DOHH2 (cell line): ENCODE results near the gene RNF26.

Experiments used
- H3F3A ChIP-seq: fragments of 200-600 bp; sonication (generic), shearing (Covaris generic); 2 replicates; pipeline ENCODE4 v1.6.0; 2016; ENCODE audit warnings: antibody characterized with exemption, mild to moderate bottlenecking; ENCODE audit not compliant: control insufficient read depth, insufficient read depth
- H3K27ac ChIP-seq: fragments of 200-600 bp; sonication (generic); 2 replicates; pipeline ENCODE4 v1.5.1; 2014; ENCODE audit warnings: low read depth, mild to moderate bottlenecking, low read length, moderate library complexity
- H3K27me3 ChIP-seq: fragments of 200-600 bp; sonication (generic); 2 replicates; pipeline ENCODE4 v1.6.1; 2014; ENCODE audit warnings: mild to moderate bottlenecking, low read length, mixed read lengths; ENCODE audit not compliant: control insufficient read depth
- H3K36me3 ChIP-seq: fragments of 200-600 bp; sonication (generic); 2 replicates; pipeline ENCODE4 v1.6.1; 2014; ENCODE audit warnings: mild to moderate bottlenecking, low read length, moderate library complexity, mixed read lengths; ENCODE audit not compliant: control insufficient read depth
- H3K4me1 ChIP-seq: fragments of 200-600 bp; sonication (generic); 2 replicates; pipeline ENCODE4 v1.6.1; 2014; ENCODE audit warnings: mild to moderate bottlenecking, low read length, mixed read lengths; ENCODE audit not compliant: control insufficient read depth
- H3K4me2 ChIP-seq: fragments of 200-600 bp; sonication (generic); 2 replicates; pipeline ENCODE4 v1.6.0; 2014; ENCODE audit warnings: mild to moderate bottlenecking, low read length, moderate library complexity
- H3K4me3 ChIP-seq: fragments of 200-600 bp; sonication (generic); 2 replicates; pipeline ENCODE4 v1.5.1; 2014; ENCODE audit warnings: mild to moderate bottlenecking, low read length, mixed read lengths
- H3K79me2 ChIP-seq: fragments of 200-600 bp; sonication (generic); 2 replicates; pipeline ENCODE4 v1.6.1; 2014; ENCODE audit warnings: mild to moderate bottlenecking, low read length, mixed read lengths; ENCODE audit not compliant: control insufficient read depth
- H3K9me2 ChIP-seq: fragments of 200-600 bp; sonication (generic); replicated peaks from 2 replicates; pipeline ENCODE4 v1.6.1; 2014; ENCODE audit warnings: mild to moderate bottlenecking, low read length, mixed read lengths; ENCODE audit not compliant: control insufficient read depth
- H3K9me3 ChIP-seq: fragments of 200-600 bp; sonication (generic); 2 replicates; pipeline ENCODE4 v1.6.1; 2014; ENCODE audit warnings: antibody characterized with exemption, low read length, mixed read lengths; ENCODE audit not compliant: control insufficient read depth, insufficient read depth
- H4K20me1 ChIP-seq: fragments of 200-600 bp; sonication (generic); 2 replicates; pipeline ENCODE4 v1.6.0; 2014; ENCODE audit warnings: low read depth, mild to moderate bottlenecking, antibody characterized with exemption, low read length, moderate library complexity; ENCODE audit not compliant: control insufficient read depth, insufficient read depth
- CTCF ChIP-seq: fragments of 200-600 bp; sonication (generic); IDR thresholded peaks from one replicate; pipeline ENCODE4 v1.5.1; 2014; ENCODE audit warnings: antibody characterized with exemption, mild to moderate bottlenecking, low read depth, low read length; ENCODE audit not compliant: poor library complexity, severe bottlenecking
- EZH2phosphoT487 ChIP-seq: fragments of 200-600 bp; sonication (generic); IDR thresholded peaks from 2 replicates; pipeline ENCODE4 v1.6.1; 2017; ENCODE audit warnings: borderline replicate concordance, mild to moderate bottlenecking, antibody characterized with exemption, low read length, moderate library complexity, mixed read lengths

The RNF26 gene

GRCh38 chr11:119334174-119334930 is at the start of gene RNF26:
TSS of gene RNF26 (plus strand) at chr11:119334527. CDS start at chr11:119335123, 596 bp downstream.
- H3K36me3 ChIP-seq = peaks cover 27% of the 10 kb centered on the region
- H3K79me2 ChIP-seq = peaks cover 36% of the 10 kb centered on the region
- TF ChIP-seq CTCF (no peak), EZH2phosphoT487 (no peak)
- H3K4me2 ChIP-seq = peak within 1 kb of the TSS; percentile 93
- H3K4me1 ChIP-seq = peaks cover 42% of the 10 kb centered on the region
- H3K9me3 ChIP-seq = no peaks in the 10 kb centered on the region
- H4K20me1 ChIP-seq = 0 out of 2 replicates have a peak, but pooled peaks cover 8% of the 10 kb centered on the region
- peak within 1 kb of the TSS; percentile 82 for H3K4me3 ChIP-seq
- H3K9me2 ChIP-seq = no peaks in the 10 kb centered on the region
- peak within 1 kb of the TSS; percentile 51 for H3K27ac ChIP-seq
- H3F3A ChIP-seq = 0 out of 2 replicates have a peak, but pooled peaks cover 3% of the 10 kb centered on the region
- no peaks in the 10 kb centered on the region for H3K27me3 ChIP-seq

- H3K27me3 ChIP-seq = no peaks in the 10 kb centered on the region
- no peak overlapping the region for H3K27ac ChIP-seq
- no peaks in the 10 kb centered on the region for H3K9me3 ChIP-seq
- H3K36me3 ChIP-seq = peaks cover 53% of the 10 kb centered on the region
- H4K20me1 ChIP-seq = no peaks in the 10 kb centered on the region
- H3K4me1 ChIP-seq = peaks cover 4% of the 10 kb centered on the region; the same call in 1 of the 2 replicates
- H3K9me2 ChIP-seq = no peaks in the 10 kb centered on the region
- no peaks in the 10 kb centered on the region for H3K79me2 ChIP-seq
- TF ChIP-seq CTCF (no peak), EZH2phosphoT487 (no peak)
- H3F3A ChIP-seq = peaks cover 6% of the 10 kb centered on the region; the same call in 1 of the 2 replicates
- no peak overlapping the region for H3K4me2 ChIP-seq
- H3K4me3 ChIP-seq = no peak overlapping the region
Observed at GRCh38 chr11:119285431-119285830, 48.9 kb upstream of the RNF26 start.

GRCh38 chr11:119288219-119288618 is 46.1 kb upstream of the RNF26 start:
- H3K4me3 ChIP-seq = no peak overlapping the region
- no peak overlapping the region for H3K27ac ChIP-seq
- peaks cover 4% of the 10 kb centered on the region; the same call in 1 of the 2 replicates for H3K4me1 ChIP-seq
- H3K9me2 ChIP-seq = no peaks in the 10 kb centered on the region
- H3K27me3 ChIP-seq = no peaks in the 10 kb centered on the region
- no peaks in the 10 kb centered on the region for H3K79me2 ChIP-seq
- H3K36me3 ChIP-seq = peaks cover 59% of the 10 kb centered on the region
- H3K9me3 ChIP-seq = no peaks in the 10 kb centered on the region
- H3F3A ChIP-seq = peaks cover 6% of the 10 kb centered on the region; the same call in 1 of the 2 replicates
- no peak overlapping the region for H3K4me2 ChIP-seq
- H4K20me1 ChIP-seq = no peaks in the 10 kb centered on the region
- TF ChIP-seq EZH2phosphoT487 = no peak
- TF ChIP-seq CTCF = no peak
